ENCODE measurements around the gene NR2F2.

NR2F2 gene

GRCh38 chr15:96355568-96356187 is 25.2 kb downstream of the NR2F2 start:
- DNase-seq: no peak

- DNase-seq: peak; percentile 83 to 91 (median 91)
Measured at GRCh38 chr15:96356494-96357455, 26.3 kb downstream of the NR2F2 start.

GRCh38 chr15:96358001-96358801 is 27.7 kb downstream of the NR2F2 start:
- no peak for DNase-seq

GRCh38 chr15:96358821-96359615 is 28.5 kb downstream of the NR2F2 start:
- DNase-seq: no peak

- no peak for DNase-seq
Measured at GRCh38 chr15:96359616-96360521, 29.4 kb downstream of the NR2F2 start.

- no peak for DNase-seq
Measured at GRCh38 chr15:96360581-96361308, 30.2 kb downstream of the NR2F2 start.

- DNase-seq: no peak
Measured at GRCh38 chr15:96361309-96362010, 31.0 kb downstream of the NR2F2 start.

GRCh38 chr15:96362011-96362754 is 31.7 kb downstream of the NR2F2 start:
- no peak for DNase-seq

GRCh38 chr15:96362755-96363651 is 32.5 kb downstream of the NR2F2 start:
- DNase-seq: peak; percentile 34 to 49 (median 47)

GRCh38 chr15:96363707-96364106 is 33.2 kb downstream of the NR2F2 start:
- DNase-seq: no peak

- DNase-seq: no peak
Measured at GRCh38 chr15:96365781-96366525, 35.5 kb downstream of the NR2F2 start.

- DNase-seq: no peak
Measured at GRCh38 chr15:96366526-96366877, 36.0 kb downstream of the NR2F2 start.

GRCh38 chr15:96367311-96368200 is 37.1 kb downstream of the NR2F2 start:
- no peak for DNase-seq

- no peak for DNase-seq
Measured at GRCh38 chr15:96369351-96369750, 38.9 kb downstream of the NR2F2 start.

GRCh38 chr15:96369825-96370621 is 39.5 kb downstream of the NR2F2 start:
- DNase-seq: no peak
